Measurements from ENCODE around the gene LOXL4.

DNA sequence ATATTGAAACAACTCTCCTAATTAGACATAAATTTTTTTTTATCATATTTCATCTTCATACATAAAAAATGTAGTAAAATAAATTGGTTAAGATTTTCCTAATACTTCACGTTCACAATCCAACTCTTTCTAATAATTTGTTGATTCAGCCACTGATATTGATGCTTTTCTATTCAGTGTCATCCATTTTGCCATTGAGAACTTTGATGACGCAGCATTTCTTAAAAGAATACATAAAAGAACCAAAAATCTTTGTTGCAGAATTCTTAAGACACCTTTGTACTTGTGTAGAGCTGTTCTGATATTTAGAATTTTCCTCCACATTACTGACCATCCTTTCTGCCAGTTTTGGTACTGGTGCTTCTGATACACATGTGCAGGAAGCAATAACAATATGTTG, 52.6 kb downstream of the LOXL4 start:
- TF ChIP-seq, protein P1, sequence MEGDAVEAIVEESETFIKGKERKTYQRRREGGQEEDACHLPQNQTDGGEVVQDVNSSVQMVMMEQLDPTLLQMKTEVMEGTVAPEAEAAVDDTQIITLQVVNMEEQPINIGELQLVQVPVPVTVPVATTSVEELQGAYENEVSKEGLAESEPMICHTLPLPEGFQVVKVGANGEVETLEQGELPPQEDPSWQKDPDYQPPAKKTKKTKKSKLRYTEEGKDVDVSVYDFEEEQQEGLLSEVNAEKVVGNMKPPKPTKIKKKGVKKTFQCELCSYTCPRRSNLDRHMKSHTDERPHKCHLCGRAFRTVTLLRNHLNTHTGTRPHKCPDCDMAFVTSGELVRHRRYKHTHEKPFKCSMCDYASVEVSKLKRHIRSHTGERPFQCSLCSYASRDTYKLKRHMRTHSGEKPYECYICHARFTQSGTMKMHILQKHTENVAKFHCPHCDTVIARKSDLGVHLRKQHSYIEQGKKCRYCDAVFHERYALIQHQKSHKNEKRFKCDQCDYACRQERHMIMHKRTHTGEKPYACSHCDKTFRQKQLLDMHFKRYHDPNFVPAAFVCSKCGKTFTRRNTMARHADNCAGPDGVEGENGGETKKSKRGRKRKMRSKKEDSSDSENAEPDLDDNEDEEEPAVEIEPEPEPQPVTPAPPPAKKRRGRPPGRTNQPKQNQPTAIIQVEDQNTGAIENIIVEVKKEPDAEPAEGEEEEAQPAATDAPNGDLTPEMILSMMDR (IDR thresholded peaks at IDR 0.05), result no peak
- no peak for TF ChIP-seq POLR2A (IDR thresholded peaks at IDR 0.05)

Data from suprapubic skin (tissue), 3 donors.